Mucosa of rectum (tissue), 2 donors: ENCODE data around the gene ANKRD10.

Experiments used
- H3K27ac ChIP-seq, 2 donors: one replicate each; pipeline ENCODE4 v1.7.0; 2013; ENCODE audit warnings: inconsistent platforms in 2 of 2, low read depth in 2 of 2, low read length in 2 of 2
- H3K27me3 ChIP-seq, 2 donors: one replicate each; pipeline ENCODE4 v1.7.0; 2013; ENCODE audit warnings: low read length in 2 of 2; ENCODE audit not compliant: control insufficient read depth in 2 of 2, insufficient read depth in 2 of 2
- H3K36me3 ChIP-seq, 2 donors: one replicate each; pipeline ENCODE4 v1.7.0; 2013; ENCODE audit warnings: low read length in 2 of 2; ENCODE audit not compliant: control insufficient read depth in 2 of 2, insufficient read depth in 2 of 2
- H3K4me1 ChIP-seq, 2 donors: one replicate each; pipeline ENCODE4 v1.7.0; 2013; ENCODE audit warnings: low read length in 2 of 2, mild to moderate bottlenecking in 1 of 2; ENCODE audit not compliant: control insufficient read depth in 2 of 2, insufficient read depth in 2 of 2
- H3K4me3 ChIP-seq, 2 donors: one replicate each; pipeline ENCODE4 v1.7.0; 2013; ENCODE audit warnings: low read length in 2 of 2
- H3K9ac ChIP-seq, 2 donors: one replicate each; pipeline ENCODE4 v1.7.0; 2013; ENCODE audit warnings: low read length in 2 of 2, low read depth in 1 of 2, mild to moderate bottlenecking in 1 of 2
- H3K9me3 ChIP-seq, 2 donors: one replicate each; pipeline ENCODE4 v1.7.0; 2013; ENCODE audit warnings: low read length in 2 of 2; ENCODE audit not compliant: control insufficient read depth in 2 of 2
- donor health status: healthy.
- donor health status: Normal muscosa, but diverticular disease.

ANKRD10 gene

GRCh38 chr13:110925023-110925612 lies 10.2 kb upstream of the ANKRD10 start:
- H3K4me3 ChIP-seq = no peak overlapping the region
- no peaks in the 10 kb centered on the region for H3K4me1 ChIP-seq
- H3K9me3 ChIP-seq = no peaks in the 10 kb centered on the region
- H3K36me3 ChIP-seq = no peaks in the 10 kb centered on the region
- H3K27me3 ChIP-seq = peaks cover 9 to 11% of the 10 kb centered on the region in 2 donors
- H3K9ac ChIP-seq = no peak overlapping the region
- no peak overlapping the region for H3K27ac ChIP-seq

- H3K9ac ChIP-seq = no peak overlapping the region
- no peaks in the 10 kb centered on the region for H3K4me1 ChIP-seq
- no peak overlapping the region for H3K4me3 ChIP-seq
- no peaks in the 10 kb centered on the region for H3K36me3 ChIP-seq
- H3K27me3 ChIP-seq = peaks cover 9 to 11% of the 10 kb centered on the region in 2 donors
- H3K9me3 ChIP-seq = no peaks in the 10 kb centered on the region
- H3K27ac ChIP-seq = no peak overlapping the region
These were observed 9.7 kb upstream of the ANKRD10 start for GRCh38 chr13:110924639-110924934.

- Histone ChIP-seq H3K27ac (no peak overlapping the region), H3K9me3 (no peaks in the 10 kb centered on the region), H3K36me3 (no peaks in the 10 kb centered on the region), H3K9ac (no peak overlapping the region), H3K4me3 (no peak overlapping the region), H3K27me3 (peaks cover 5 to 11% of the 10 kb centered on the region in 2 donors), H3K4me1 (no peaks in the 10 kb centered on the region)
These were observed 9.1 kb upstream of the ANKRD10 start for GRCh38 chr13:110923777-110924638.

- Histone ChIP-seq H3K9ac (no peak overlapping the region), H3K9me3 (no peaks in the 10 kb centered on the region), H3K27me3 (peaks cover 5 to 11% of the 10 kb centered on the region in 2 donors), H3K27ac (no peak overlapping the region), H3K36me3 (no peaks in the 10 kb centered on the region), H3K4me1 (no peaks in the 10 kb centered on the region), H3K4me3 (no peak overlapping the region)
These were observed 8.2 kb upstream of the ANKRD10 start for GRCh38 chr13:110923086-110923485.

- no peaks in the 10 kb centered on the region for H3K4me1 ChIP-seq
These were observed 7.6 kb upstream of the ANKRD10 start for GRCh38 chr13:110922506-110922905.

GRCh38 chr13:110921695-110922094 lies 6.8 kb upstream of the ANKRD10 start:
- no peaks in the 10 kb centered on the region for H3K36me3 ChIP-seq
- no peak overlapping the region for H3K9ac ChIP-seq
- H3K9me3 ChIP-seq = no peaks in the 10 kb centered on the region
- H3K27me3 ChIP-seq = peaks cover 5 to 11% of the 10 kb centered on the region in 2 donors
- peaks cover 0 to under 1% of the 10 kb centered on the region in 2 donors for H3K4me1 ChIP-seq
- no peak overlapping the region for H3K27ac ChIP-seq
- no peak overlapping the region for H3K4me3 ChIP-seq

More at GRCh38 chr13:110922506-110922905, 7.6 kb upstream of the ANKRD10 start:
- H3K4me3 ChIP-seq = no peak overlapping the region
- no peaks in the 10 kb centered on the region for H3K36me3 ChIP-seq
- H3K27me3 ChIP-seq = peaks cover 5 to 11% of the 10 kb centered on the region in 2 donors
- H3K27ac ChIP-seq = no peak overlapping the region
- no peaks in the 10 kb centered on the region for H3K9me3 ChIP-seq
- H3K9ac ChIP-seq = no peak overlapping the region

- H3K4me1 ChIP-seq = peaks cover 0 to 5% of the 10 kb centered on the region in 2 donors
- H3K27ac ChIP-seq = no peak overlapping the region
- peaks cover 5 to 11% of the 10 kb centered on the region in 2 donors for H3K27me3 ChIP-seq
- H3K9me3 ChIP-seq = no peaks in the 10 kb centered on the region
- no peak overlapping the region for H3K4me3 ChIP-seq
- H3K9ac ChIP-seq = no peak overlapping the region
- H3K36me3 ChIP-seq = no peaks in the 10 kb centered on the region
These were observed 6.3 kb upstream of the ANKRD10 start for GRCh38 chr13:110921209-110921608.

- Histone ChIP-seq H3K4me3 (no peak overlapping the region), H3K9me3 (no peaks in the 10 kb centered on the region), H3K27me3 (peaks cover 5 to 11% of the 10 kb centered on the region in 2 donors), H3K36me3 (no peaks in the 10 kb centered on the region), H3K27ac (no peak overlapping the region), H3K9ac (no peak overlapping the region), H3K4me1 (peaks cover 0 to 5% of the 10 kb centered on the region in 2 donors)
These were observed 5.2 kb upstream of the ANKRD10 start for GRCh38 chr13:110920038-110920437.

GRCh38 chr13:110916301-110917142 lies 1.7 kb upstream of the ANKRD10 start:
- H3K4me1 ChIP-seq = peaks cover 10 to 25% of the 10 kb centered on the region in 2 donors
- H3K27me3 ChIP-seq = no peaks in the 10 kb centered on the region
- no peaks in the 10 kb centered on the region for H3K9me3 ChIP-seq
- H3K9ac ChIP-seq = peak overlapping the region in 1 of 2 donors; percentile 94
- H3K4me3 ChIP-seq = peak overlapping the region; percentile 84 to 89
- H3K36me3 ChIP-seq = no peaks in the 10 kb centered on the region
- peak overlapping the region in 1 of 2 donors; percentile 100 for H3K27ac ChIP-seq

GRCh38 chr13:110915874-110916206 lies 971 bp upstream of the ANKRD10 start:
- H3K36me3 ChIP-seq = no peaks in the 10 kb centered on the region
- peak overlapping the region; percentile 94 to 100 for H3K27ac ChIP-seq
- H3K27me3 ChIP-seq = no peaks in the 10 kb centered on the region
- H3K9me3 ChIP-seq = no peaks in the 10 kb centered on the region
- H3K4me1 ChIP-seq = peaks cover 12 to 25% of the 10 kb centered on the region in 2 donors
- H3K9ac ChIP-seq = peak overlapping the region; percentile 94
- H3K4me3 ChIP-seq = peak overlapping the region; percentile 84 to 89
